Smooth muscle cell (in vitro differentiated cells): Measurements from ENCODE around the gene SPDYE16. TPM values are rescaled to one million over a fixed set of nuclear protein-coding genes. Genes with fewer than 3 reads are reported as not detected.
"Not testable (repeated sequence)": the region's sequence is repeated elsewhere in the genome, so short reads cannot be mapped to it uniquely, and the experiment has no call there.

Experiments used
- DNase-seq: peaks from one replicate; lab custom pipeline; 2025; ENCODE audit not compliant: unreplicated experiment; lab: John Stamatoyannopoulos, UW
- H2AFZ ChIP-seq: fragments of 200-600 bp; sonication (generic); 2 replicates; pipeline ENCODE4 v1.6.0; 2016; ENCODE audit warnings: antibody characterized with exemption, low read depth, mild to moderate bottlenecking
- H3F3A ChIP-seq: fragments of 200-600 bp; sonication (generic); 2 replicates; pipeline ENCODE4 v1.6.0; 2017; ENCODE audit warnings: antibody characterized with exemption, low read depth
- H3K27ac ChIP-seq: fragments of 200-600 bp; sonication (generic); 2 replicates; pipeline ENCODE4 v1.5.1; 2016; ENCODE audit warnings: low read depth, mild to moderate bottlenecking
- H3K27me3 ChIP-seq: fragments of 200-600 bp; sonication (generic); 2 replicates; pipeline ENCODE4 v1.6.1; 2016; ENCODE audit warnings: low read depth, mild to moderate bottlenecking
- H3K36me3 ChIP-seq: fragments of 200-600 bp; sonication (generic); 2 replicates; pipeline ENCODE4 v1.5.1; 2016; ENCODE audit warnings: low read depth
- H3K4me1 ChIP-seq: fragments of 200-600 bp; sonication (generic); 2 replicates; pipeline ENCODE4 v1.5.1; 2016; ENCODE audit warnings: low read depth
- H3K4me2 ChIP-seq: fragments of 200-600 bp; sonication (generic); 2 replicates; pipeline ENCODE4 v1.6.0; 2016; ENCODE audit warnings: mild to moderate bottlenecking
- H3K4me3 ChIP-seq: fragments of 200-600 bp; sonication (generic); 2 replicates; pipeline ENCODE4 v1.5.1; 2016; ENCODE audit warnings: mild to moderate bottlenecking
- H3K79me2 ChIP-seq: fragments of 200-600 bp; sonication (generic); 2 replicates; pipeline ENCODE4 v1.6.0; 2016; ENCODE audit warnings: low read depth, mild to moderate bottlenecking
- H3K9ac ChIP-seq: fragments of 200-600 bp; sonication (generic); 2 replicates; pipeline ENCODE4 v1.6.0; 2016; ENCODE audit warnings: low read depth
- H3K9me3 ChIP-seq: fragments of 200-600 bp; sonication (generic); replicated peaks from 2 replicates; pipeline ENCODE4 v1.5.1; 2016; ENCODE audit warnings: low read depth
- H4K20me1 ChIP-seq: fragments of 200-600 bp; sonication (generic); 2 replicates; pipeline ENCODE4 v1.6.0; 2016; ENCODE audit warnings: low read depth
- WGBS: methylation state at CpG from one replicate; pipeline ENCODE4 v1.1.7; 2016; ENCODE audit warnings: low lambda C conversion rate; 5-methylcytosine and 5-hydroxymethylcytosine counted together
- polyA plus RNA-seq: library from polyadenylated mRNA; unstranded; fragments of >200 nt; fragmentation: Nextera tagmentation; extraction: Ambion mirVana; gene quantifications from 2 replicates; pipeline ENCODE4 v1.2.1, GENCODE V29; 2016
- total RNA-seq: library from RNA; depleted of rRNA; stranded (reverse); fragments of >200 nt; gene quantifications from 2 replicates; pipeline ENCODE4 v1.2.3, GENCODE V29; 2014

The SPDYE16 gene
- total and polyA plus RNA-seq, 2 experiments from 2014 or later: not detected

DNA sequence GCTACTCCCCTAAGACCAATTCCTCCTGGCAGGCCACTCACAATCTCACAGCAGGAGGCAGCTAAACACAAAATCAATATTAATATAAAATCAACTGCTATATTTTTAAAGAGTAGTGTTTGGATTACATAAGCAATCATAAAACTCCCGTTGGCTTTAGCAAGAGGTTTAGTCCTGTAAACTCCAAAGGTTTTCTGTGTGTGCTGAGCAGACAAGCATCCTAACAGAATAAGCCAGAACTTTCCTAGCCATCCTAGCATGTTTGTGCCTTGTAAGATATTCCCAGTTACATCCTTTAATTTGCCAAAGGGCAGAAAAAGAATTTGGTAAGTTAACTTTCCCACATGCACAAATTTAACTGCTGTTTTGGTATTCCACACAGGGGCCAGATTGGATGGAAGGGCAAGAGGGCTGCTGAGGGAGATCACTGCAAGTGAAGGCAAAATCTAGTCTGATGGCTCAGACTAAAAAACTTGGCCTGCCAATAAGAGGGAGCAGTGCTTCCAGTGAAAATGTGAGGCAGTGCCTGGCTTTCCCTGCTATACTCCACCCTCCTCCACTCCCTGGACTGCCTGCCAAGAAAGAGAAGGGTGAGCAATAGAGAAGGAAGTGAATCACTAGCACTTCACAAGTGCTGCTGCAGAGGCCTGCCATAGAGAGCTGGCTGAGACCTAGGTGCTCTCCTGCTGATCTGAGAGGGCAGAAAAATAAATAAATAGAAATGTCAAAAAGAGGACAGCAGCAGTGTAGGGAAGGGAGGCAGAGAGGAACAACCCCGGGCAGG, 39.9 kb upstream of the SPDYE16 start:
- H3K27me3 ChIP-seq, H3K4me1 ChIP-seq, H3F3A ChIP-seq, H2AFZ ChIP-seq, H3K4me3 ChIP-seq, H3K36me3 ChIP-seq, DNase-seq, H3K9me3 ChIP-seq, H3K9ac ChIP-seq: not testable (repeated sequence)
- H3K4me2 ChIP-seq: peak overlapping the region; percentile 40
- peaks cover 23% of the 10 kb centered on the region for H4K20me1 ChIP-seq
- H3K27ac ChIP-seq: peak overlapping the region; percentile 84
- WGBS: 68% methylated on average over 2 of the region's 2 CpGs
- peaks cover 33% of the 10 kb centered on the region for H3K79me2 ChIP-seq

DNA sequence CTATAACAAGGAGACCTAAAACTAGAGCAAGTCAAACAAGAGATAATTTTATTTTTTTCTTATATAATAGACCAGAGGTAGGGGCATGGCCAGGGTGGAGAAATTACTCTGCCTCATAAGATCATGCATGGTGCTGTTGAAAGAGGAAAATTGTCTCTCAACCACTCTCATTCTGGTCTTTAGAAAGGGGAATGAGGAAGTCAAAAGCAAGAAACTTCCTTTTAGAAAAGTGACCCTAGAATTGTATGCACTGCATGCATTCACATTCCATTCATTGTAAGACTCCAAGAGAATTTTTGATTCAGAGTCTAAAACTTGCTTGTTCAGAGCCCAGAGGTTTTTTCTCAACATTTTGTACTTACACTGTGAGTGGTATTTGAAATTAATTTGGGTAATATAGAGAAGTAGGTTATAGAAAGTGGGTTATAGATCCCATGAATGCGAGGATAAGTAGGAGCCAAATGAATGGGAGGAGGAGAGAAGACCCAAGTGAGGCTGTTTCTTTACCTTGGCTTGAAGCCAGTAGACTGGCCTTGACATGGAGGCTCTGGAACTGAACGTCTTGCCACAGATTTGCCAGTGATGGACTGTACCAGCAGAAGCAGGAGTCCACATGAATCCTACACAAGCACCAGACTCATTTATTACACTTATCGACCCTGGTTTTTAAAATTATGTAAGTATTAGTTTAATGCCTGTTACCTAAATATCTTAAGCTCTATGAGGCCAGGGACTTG, 33.0 kb upstream of the SPDYE16 start:
- DNase-seq, H3K4me1 ChIP-seq, H3K27me3 ChIP-seq, H3K9me3 ChIP-seq, H2AFZ ChIP-seq, H3K4me3 ChIP-seq, H3F3A ChIP-seq, H4K20me1 ChIP-seq, H3K4me2 ChIP-seq, H3K27ac ChIP-seq, H3K9ac ChIP-seq, H3K36me3 ChIP-seq: not testable (repeated sequence)
- H3K79me2 ChIP-seq: peaks cover 40% of the 10 kb centered on the region
- 89% methylated on average over 3 of the region's 3 CpGs for WGBS

DNA sequence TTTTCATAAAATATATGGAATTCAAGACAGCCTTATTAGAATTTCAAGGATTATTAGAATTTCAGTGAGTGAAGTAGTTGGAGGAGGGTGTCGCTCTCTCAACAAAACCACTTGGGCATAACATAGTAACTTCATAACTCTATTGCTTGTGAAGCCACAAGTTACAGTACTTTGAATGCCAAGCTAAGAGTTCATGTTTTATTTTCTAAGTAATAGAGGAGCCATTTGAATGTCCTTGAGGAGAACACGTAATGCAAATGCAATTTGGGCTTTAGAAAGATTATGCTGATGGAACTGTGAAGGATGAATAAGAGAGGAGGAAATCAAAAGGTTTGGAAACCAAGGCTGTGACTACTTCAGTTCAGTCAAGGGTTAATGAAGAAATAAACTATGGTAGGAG, 32.3 kb upstream of the SPDYE16 start:
- not testable (repeated sequence) for H2AFZ ChIP-seq, H3K9me3 ChIP-seq, H3K36me3 ChIP-seq, H3F3A ChIP-seq, H4K20me1 ChIP-seq, H3K4me2 ChIP-seq, H3K4me3 ChIP-seq, H3K27ac ChIP-seq, H3K9ac ChIP-seq, H3K4me1 ChIP-seq, DNase-seq, H3K27me3 ChIP-seq
- WGBS: 100% methylated on average over 1 of the region's 2 CpGs
- peaks cover 40% of the 10 kb centered on the region for H3K79me2 ChIP-seq

DNA sequence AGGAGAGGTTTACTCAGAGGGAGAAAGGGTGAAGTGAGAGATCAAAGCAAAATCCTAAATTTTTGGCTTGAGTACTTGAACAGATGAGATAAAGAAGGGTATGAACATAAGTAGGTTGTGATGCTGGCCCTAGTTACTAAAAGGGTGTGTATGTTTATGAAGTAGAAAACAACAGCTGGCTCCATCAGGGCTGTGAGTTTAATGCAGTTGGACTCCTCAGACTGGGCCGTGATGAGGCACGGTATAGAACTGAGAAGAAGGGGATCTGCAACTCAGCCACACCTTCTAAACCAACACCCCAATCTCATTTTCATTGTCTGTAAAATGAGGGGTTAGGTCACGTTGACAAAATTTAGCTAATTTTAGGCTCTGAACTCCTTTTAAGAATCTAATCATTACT, 29.2 kb upstream of the SPDYE16 start:
- H3F3A ChIP-seq, H3K4me2 ChIP-seq, H3K27me3 ChIP-seq, H3K4me1 ChIP-seq, H3K4me3 ChIP-seq, H3K9ac ChIP-seq, H3K27ac ChIP-seq, H3K36me3 ChIP-seq, H3K9me3 ChIP-seq, DNase-seq, H2AFZ ChIP-seq: not testable (repeated sequence)
- Histone ChIP-seq H3K79me2 (peaks cover 33% of the 10 kb centered on the region), H4K20me1 (peaks cover 14% of the 10 kb centered on the region)
- 89% methylated on average over 3 of the region's 3 CpGs for WGBS

DNA sequence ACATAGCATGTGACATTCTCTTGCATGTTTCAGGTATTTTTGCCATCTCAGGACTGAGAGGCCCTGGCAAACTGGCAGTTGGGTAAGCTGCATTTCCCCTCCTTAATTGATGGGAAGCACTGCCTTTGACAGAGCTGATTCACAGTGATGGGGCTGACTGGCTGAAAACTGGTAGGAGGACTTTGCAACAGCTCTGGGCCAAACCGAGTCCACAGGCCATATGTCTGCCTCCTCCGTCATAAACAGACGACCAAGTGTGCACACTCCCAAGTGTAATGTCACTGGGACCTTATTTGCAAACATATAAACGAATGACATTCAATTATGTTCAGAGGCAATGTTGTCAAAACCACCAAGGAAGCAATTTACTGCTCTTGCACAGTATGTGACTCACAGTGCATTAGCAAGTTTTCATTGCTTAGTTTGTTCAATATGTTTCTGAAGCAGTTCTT, 27.3 kb upstream of the SPDYE16 start:
- H3F3A ChIP-seq, H3K36me3 ChIP-seq, H3K27me3 ChIP-seq, H3K4me1 ChIP-seq, H3K4me3 ChIP-seq, H3K9ac ChIP-seq, H2AFZ ChIP-seq, DNase-seq, H3K4me2 ChIP-seq, H3K9me3 ChIP-seq: not testable (repeated sequence)
- peaks cover 40% of the 10 kb centered on the region for H3K79me2 ChIP-seq
- WGBS: 63% methylated on average over 4 of the region's 4 CpGs
- peaks cover 15% of the 10 kb centered on the region for H4K20me1 ChIP-seq
- H3K27ac ChIP-seq: peak overlapping the region; percentile 44

DNA sequence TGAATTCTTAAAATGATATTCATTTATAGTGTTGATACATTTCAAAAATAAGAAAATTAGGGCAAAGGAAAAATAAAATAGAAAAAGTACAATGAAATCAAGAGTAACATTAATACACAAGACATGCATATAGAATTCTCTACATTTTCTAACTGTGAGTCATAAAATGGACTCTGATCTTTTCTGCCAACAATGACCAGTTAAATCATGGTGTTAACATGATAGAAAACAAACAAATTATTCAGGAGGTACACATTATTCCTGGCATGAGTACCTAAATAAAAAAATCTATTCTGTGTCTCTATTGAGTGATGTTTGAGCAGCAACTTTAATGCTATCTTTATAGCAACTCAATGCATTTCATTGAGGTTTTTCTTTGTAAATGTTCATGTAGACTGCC, 25.6 kb upstream of the SPDYE16 start:
- H3K4me3 ChIP-seq, H3K9me3 ChIP-seq, H3K4me1 ChIP-seq, H3K27me3 ChIP-seq, H2AFZ ChIP-seq, H3K4me2 ChIP-seq, H3K9ac ChIP-seq, H3K27ac ChIP-seq, DNase-seq, H3F3A ChIP-seq, H3K36me3 ChIP-seq: not testable (repeated sequence)
- peaks cover 37% of the 10 kb centered on the region for H3K79me2 ChIP-seq
- H4K20me1 ChIP-seq: peaks cover 15% of the 10 kb centered on the region

DNA sequence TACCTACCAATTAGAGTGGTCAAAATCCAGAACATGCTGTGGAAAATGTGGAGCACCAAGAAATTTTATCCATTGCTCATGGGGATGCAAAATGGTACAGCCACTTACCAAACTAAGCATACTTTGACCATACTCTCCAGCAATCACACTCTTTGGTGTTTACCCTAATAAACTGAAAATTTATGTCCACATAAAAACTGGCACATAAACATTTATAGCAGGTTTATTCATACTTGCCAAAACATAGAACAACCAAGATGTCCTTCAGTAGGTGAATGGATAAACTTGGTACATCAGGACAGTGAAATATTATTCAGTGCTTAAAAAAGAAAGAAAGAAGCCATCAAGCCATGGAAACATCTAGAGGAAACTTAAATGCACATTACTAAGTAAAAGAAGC, 24.7 kb upstream of the SPDYE16 start:
- H3K36me3 ChIP-seq, H3F3A ChIP-seq, DNase-seq, H3K27ac ChIP-seq, H3K4me3 ChIP-seq, H3K9ac ChIP-seq, H3K27me3 ChIP-seq, H3K9me3 ChIP-seq, H3K4me1 ChIP-seq, H3K4me2 ChIP-seq, H2AFZ ChIP-seq: not testable (repeated sequence)
- H4K20me1 ChIP-seq: peaks cover 11% of the 10 kb centered on the region
- peaks cover 32% of the 10 kb centered on the region for H3K79me2 ChIP-seq

DNA sequence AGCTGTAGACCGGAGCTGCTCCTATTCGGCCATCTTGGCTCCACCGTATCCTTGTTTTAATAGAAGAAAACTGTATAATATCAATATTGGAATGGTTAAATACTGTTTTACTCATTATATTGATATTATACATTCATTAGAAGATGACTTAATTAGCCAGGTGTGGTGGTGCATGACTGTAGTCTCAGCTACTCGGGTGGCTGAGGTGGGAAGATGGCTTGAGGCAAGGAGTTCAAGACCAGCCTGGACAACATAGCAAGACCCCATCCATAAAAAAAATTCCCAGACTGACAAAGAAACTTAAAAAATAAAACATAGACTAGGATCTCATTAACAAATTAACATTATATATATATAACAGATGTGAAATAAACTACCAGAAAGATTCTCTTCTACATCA, 24.2 kb upstream of the SPDYE16 start:
- DNase-seq, H3K27ac ChIP-seq, H3K36me3 ChIP-seq, H3K9me3 ChIP-seq, H3F3A ChIP-seq, H2AFZ ChIP-seq, H3K4me3 ChIP-seq, H3K27me3 ChIP-seq, H3K4me2 ChIP-seq, H3K4me1 ChIP-seq, H3K9ac ChIP-seq: not testable (repeated sequence)
- WGBS: over 99% methylated on average over 4 of the region's 4 CpGs
- H4K20me1 ChIP-seq: peaks cover 11% of the 10 kb centered on the region
- H3K79me2 ChIP-seq: peaks cover 32% of the 10 kb centered on the region
